ENCODE measurements around the gene NCKAP5. TPM values are rescaled to one million over a fixed set of nuclear protein-coding genes. Genes with fewer than 3 reads are reported as not detected.

NCKAP5 gene
- polyA plus RNA-seq, 3 donors = not detected

DNA sequence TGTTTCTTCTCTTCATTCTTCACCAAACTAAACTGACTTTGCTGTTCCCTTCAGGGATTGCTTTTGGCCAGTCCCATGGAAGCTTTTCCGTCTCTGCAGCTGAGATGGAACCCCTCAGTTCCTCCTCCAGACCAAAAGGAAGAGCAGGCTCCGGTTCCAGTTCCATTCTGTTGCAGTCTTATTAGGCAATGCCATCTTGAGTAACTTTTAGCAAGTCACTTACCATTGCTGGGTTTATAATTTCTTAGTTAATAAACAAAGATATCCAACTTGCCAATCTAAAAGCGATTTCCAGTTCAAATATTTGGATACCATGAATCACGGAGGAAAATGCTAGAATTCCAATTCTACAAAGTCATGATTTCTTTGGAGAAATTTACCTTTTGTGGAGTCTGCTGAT is 684.0 kb downstream of the NCKAP5 start:
- H3K4me1 Mint-ChIP-seq = no peaks in the 10 kb centered on the region
- H3K9ac ChIP-seq (ENCODE audit: insufficient read depth, low read length, poor library complexity, severe bottlenecking) = no peak overlapping the region
- H3K9me3 Mint-ChIP-seq = peaks cover 0 to 8% (median 1%) of the 10 kb centered on the region in 7 donors
- no peak overlapping the region for H3K27ac Mint-ChIP-seq
- TF ChIP-seq, protein P1, sequence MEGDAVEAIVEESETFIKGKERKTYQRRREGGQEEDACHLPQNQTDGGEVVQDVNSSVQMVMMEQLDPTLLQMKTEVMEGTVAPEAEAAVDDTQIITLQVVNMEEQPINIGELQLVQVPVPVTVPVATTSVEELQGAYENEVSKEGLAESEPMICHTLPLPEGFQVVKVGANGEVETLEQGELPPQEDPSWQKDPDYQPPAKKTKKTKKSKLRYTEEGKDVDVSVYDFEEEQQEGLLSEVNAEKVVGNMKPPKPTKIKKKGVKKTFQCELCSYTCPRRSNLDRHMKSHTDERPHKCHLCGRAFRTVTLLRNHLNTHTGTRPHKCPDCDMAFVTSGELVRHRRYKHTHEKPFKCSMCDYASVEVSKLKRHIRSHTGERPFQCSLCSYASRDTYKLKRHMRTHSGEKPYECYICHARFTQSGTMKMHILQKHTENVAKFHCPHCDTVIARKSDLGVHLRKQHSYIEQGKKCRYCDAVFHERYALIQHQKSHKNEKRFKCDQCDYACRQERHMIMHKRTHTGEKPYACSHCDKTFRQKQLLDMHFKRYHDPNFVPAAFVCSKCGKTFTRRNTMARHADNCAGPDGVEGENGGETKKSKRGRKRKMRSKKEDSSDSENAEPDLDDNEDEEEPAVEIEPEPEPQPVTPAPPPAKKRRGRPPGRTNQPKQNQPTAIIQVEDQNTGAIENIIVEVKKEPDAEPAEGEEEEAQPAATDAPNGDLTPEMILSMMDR (IDR thresholded peaks at IDR 0.05) = no peak
- no peak overlapping the region for H3K4me2 ChIP-seq (replicated peaks; ENCODE audit: extremely low read depth, low read length, poor library complexity, severe bottlenecking)
- WGBS (ENCODE audit: insufficient coverage) = no CpG with 5 or more reads among the region's 4 CpGs
- no peak overlapping the region for H3K27ac ChIP-seq (ENCODE audit: low read depth in 1 of 2, low read length in 2 of 2)
- DNase-seq = no peak
- peaks cover 0 to 1% (median 1%) of the 10 kb centered on the region in 3 donors for H3K27me3 Mint-ChIP-seq (ENCODE audit: low read depth in 3 of 3)
- intact Hi-C loops (cut with micrococcal nuclease) = no loop called here
- no peaks in the 10 kb centered on the region for H3K36me3 Mint-ChIP-seq
- no peaks in the 10 kb centered on the region for H4K20me1 ChIP-seq (ENCODE audit: insufficient read depth, low read length)
- no peaks in the 10 kb centered on the region for H3K36me3 ChIP-seq (replicated peaks in 1 of 2; ENCODE audit: control insufficient read depth in 1 of 2, insufficient read depth in 2 of 2, low read length in 2 of 2)
- no peaks in the 10 kb centered on the region for H3K27me3 ChIP-seq (ENCODE audit: control insufficient read depth in 2 of 2, insufficient read depth in 2 of 2, low read length in 2 of 2)
- no peak overlapping the region for H3K4me3 ChIP-seq (replicated peaks in 1 of 3; ENCODE audit: low read depth in 2 of 3, low read length in 3 of 3)
- H2AFZ ChIP-seq (ENCODE audit: insufficient read depth, low read depth, low read length, poor library complexity, severe bottlenecking) = no peak overlapping the region
- no peaks in the 10 kb centered on the region for H3K79me2 ChIP-seq (ENCODE audit: insufficient read depth, low read length)
- peaks cover 0 to 7% of the 10 kb centered on the region in 2 donors for H3K9me3 ChIP-seq (replicated peaks in 1 of 2; ENCODE audit: control insufficient read depth in 1 of 2, insufficient read depth in 1 of 2, low read length in 2 of 2)
- no peaks in the 10 kb centered on the region for H3K4me1 ChIP-seq (ENCODE audit: control insufficient read depth in 1 of 2, insufficient read depth in 2 of 2, low read length in 2 of 2)
- no peak overlapping the region for H3K4me3 Mint-ChIP-seq

DNA sequence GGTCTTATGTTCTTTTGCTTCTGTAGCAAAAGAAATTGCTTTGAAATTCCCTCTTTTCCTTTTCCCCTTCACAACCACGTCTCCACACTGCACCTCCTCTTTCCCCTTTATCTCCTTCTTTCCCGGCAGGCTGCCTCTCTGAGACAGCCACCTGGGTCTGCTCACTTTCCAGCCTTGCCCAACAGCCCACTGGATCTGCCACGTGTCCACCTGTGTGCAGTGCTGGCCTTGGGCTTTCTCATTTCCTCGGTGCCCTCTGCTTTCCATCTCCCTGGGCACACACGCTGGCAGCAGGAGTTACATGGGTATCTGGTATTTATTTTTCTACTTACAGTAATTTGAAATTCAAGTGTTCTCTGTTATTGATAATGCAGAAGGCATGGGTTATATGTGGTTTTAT is 684.8 kb downstream of the NCKAP5 start:
- Histone ChIP-seq H3K4me1 (ENCODE audit: control insufficient read depth in 1 of 2, insufficient read depth in 2 of 2, low read length in 2 of 2) (no peaks in the 10 kb centered on the region), H3K4me2 (replicated peaks; ENCODE audit: extremely low read depth, low read length, poor library complexity, severe bottlenecking) (no peak overlapping the region), H3K27ac (ENCODE audit: low read depth in 1 of 2, low read length in 2 of 2) (no peak overlapping the region), H2AFZ (ENCODE audit: insufficient read depth, low read depth, low read length, poor library complexity, severe bottlenecking) (no peak overlapping the region), H3K9ac (ENCODE audit: insufficient read depth, low read length, poor library complexity, severe bottlenecking) (no peak overlapping the region), H3K27me3 (ENCODE audit: control insufficient read depth in 2 of 2, insufficient read depth in 2 of 2, low read length in 2 of 2) (no peaks in the 10 kb centered on the region), H4K20me1 (ENCODE audit: insufficient read depth, low read length) (no peaks in the 10 kb centered on the region), H3K9me3 (replicated peaks in 1 of 2; ENCODE audit: control insufficient read depth in 1 of 2, insufficient read depth in 1 of 2, low read length in 2 of 2) (peaks cover 0 to 7% of the 10 kb centered on the region in 2 donors), H3K36me3 (replicated peaks in 1 of 2; ENCODE audit: control insufficient read depth in 1 of 2, insufficient read depth in 2 of 2, low read length in 2 of 2) (no peaks in the 10 kb centered on the region), H3K79me2 (ENCODE audit: insufficient read depth, low read length) (no peaks in the 10 kb centered on the region), H3K4me3 (replicated peaks in 1 of 3; ENCODE audit: low read depth in 2 of 3, low read length in 3 of 3) (no peak overlapping the region)
- intact Hi-C loops (cut with micrococcal nuclease) = no loop called here
- Mint-ChIP-seq H3K4me1 (no peaks in the 10 kb centered on the region), H3K9me3 (peaks cover 0 to 8% (median 1%) of the 10 kb centered on the region in 7 donors), H3K27ac (no peak overlapping the region), H3K4me3 (no peak overlapping the region), H3K27me3 (ENCODE audit: low read depth in 3 of 3) (peaks cover 0 to 1% (median 1%) of the 10 kb centered on the region in 3 donors), H3K36me3 (no peaks in the 10 kb centered on the region)
- WGBS (ENCODE audit: insufficient coverage) = 83% methylated on average over 3 of the region's 5 CpGs
- no peak for DNase-seq
- TF ChIP-seq, protein P1 (IDR thresholded peaks at IDR 0.05) = no peak
